HG02840 (cell line): ENCODE data around the gene SERPINA4.
"Not testable (repeated sequence)": the region's sequence is repeated elsewhere in the genome, so short reads cannot be mapped to it uniquely, and the experiment has no call there.

Source experiments
- ATAC-seq: cut with Tn5 transposase; IDR thresholded peaks from one replicate; pipeline ENCODE4 v1.9.1; 2021; ENCODE audit warnings: mild to moderate bottlenecking, moderate library complexity, moderate number of reproducible peaks; ENCODE audit not compliant: unreplicated experiment, low FRiP score

The SERPINA4 gene

DNA sequence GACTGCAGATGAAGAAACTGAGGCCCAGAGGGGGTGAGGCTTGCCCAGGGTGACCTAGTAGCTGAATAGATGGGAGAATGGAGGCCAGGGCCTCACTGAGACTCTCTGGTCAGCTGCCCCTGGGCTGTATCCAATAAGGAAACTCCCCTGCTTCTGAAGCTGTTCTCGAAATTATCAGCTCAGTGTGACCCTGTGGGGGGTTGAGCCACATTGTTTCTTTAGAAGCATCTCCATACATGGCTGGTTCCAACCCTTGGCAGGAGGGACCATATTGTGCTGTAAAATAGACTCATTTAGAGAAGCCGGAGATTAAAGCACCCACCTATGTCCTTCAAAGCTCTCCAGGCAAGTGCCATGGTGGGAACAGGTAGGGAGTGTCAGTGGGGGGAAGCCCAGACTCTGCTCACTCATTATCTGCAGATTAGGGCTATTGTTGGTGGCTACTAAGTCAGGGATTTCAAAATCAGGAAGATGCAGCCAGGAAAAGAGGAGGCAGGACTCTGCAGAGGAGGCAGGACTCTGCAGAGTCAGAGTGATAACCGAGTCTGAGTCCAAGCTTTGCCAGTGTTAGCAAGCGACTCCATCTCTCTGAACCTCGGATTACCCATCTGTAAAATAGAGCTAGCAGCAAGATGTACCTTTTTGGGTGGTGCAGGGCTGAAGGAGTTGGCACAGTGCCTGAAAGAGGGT is 23.5 kb downstream of the SERPINA4 start:
- no peak for ATAC-seq

- ATAC-seq: no peak
Observed at GRCh38 chr14:94586635-94587034, 25.4 kb downstream of the SERPINA4 start.

DNA sequence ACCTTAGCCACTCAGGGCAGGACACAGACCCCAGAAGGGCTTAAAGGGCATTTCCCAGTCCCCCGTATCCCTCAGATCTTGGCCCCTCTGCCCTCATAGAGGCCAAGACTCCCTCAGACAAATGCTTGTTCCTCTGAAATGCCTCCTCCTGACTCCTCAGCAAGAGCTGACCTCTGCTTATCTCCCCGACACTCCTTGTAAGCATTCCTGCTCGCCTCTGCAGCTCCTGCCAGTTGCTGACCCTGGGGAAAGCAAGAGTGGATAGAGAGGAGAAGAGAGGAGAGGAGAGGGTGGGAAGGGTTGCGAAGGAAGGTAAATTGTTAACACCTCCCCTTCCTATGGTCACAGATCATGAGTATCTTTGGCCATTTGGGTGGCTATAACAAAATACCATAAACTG is 27.1 kb downstream of the SERPINA4 start:
- no peak for ATAC-seq

DNA sequence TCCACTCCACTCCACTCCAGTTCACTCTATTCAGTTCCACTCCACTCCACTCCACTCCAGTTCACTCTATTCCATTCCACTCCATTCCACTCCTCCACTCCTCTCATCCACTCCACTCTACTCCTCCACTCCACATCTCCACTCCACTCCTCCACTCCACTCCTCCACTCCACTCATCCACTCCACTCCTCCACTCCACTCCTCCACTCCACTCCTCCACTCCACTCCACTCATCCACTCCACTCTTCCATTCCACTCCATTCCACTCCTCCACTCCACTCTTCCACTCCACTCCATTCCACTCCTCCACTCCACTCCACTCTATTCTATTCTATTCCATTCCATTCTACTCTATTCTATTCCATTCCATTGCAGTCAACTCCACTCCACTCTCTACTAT is 29.8 kb downstream of the SERPINA4 start:
- no peak for ATAC-seq

- ATAC-seq: no peak
Observed at GRCh38 chr14:94591871-94592270, 30.6 kb downstream of the SERPINA4 start.

- ATAC-seq: no peak
Observed at GRCh38 chr14:94592457-94592856, 31.2 kb downstream of the SERPINA4 start.

GRCh38 chr14:94593376-94593748 is 32.1 kb downstream of the SERPINA4 start:
- ATAC-seq: no peak

- ATAC-seq: no peak
Observed at GRCh38 chr14:94593749-94594431, 32.6 kb downstream of the SERPINA4 start.

GRCh38 chr14:94594441-94594840 is 33.2 kb downstream of the SERPINA4 start:
- ATAC-seq: no peak

DNA sequence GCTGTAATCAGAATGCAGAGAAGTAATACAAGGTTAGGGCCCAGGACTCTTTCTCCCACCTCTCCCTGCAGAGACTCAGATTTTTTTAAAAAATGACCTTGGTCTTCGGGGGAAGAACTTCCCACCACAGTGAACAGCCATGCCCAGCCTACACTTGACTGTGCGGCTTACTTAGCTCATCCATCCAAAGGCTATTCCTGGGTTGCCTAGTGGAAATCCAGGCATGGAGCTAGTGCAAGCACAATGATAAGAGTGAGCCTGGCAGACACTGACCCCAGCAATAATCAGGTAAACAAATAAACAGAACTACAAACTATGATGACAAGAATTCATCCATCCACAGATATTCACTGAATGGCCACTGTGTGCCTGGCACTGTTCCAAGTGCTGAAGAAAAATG is 34.7 kb downstream of the SERPINA4 start:
- no peak for ATAC-seq

- ATAC-seq: no peak
Observed at GRCh38 chr14:94596361-94596760, 35.1 kb downstream of the SERPINA4 start.

- no peak for ATAC-seq
Observed at GRCh38 chr14:94597788-94598187, 36.5 kb downstream of the SERPINA4 start.

GRCh38 chr14:94598506-94598815 is 37.2 kb downstream of the SERPINA4 start:
- ATAC-seq: no peak

GRCh38 chr14:94598816-94599655 is 37.8 kb downstream of the SERPINA4 start:
- ATAC-seq: no peak

DNA sequence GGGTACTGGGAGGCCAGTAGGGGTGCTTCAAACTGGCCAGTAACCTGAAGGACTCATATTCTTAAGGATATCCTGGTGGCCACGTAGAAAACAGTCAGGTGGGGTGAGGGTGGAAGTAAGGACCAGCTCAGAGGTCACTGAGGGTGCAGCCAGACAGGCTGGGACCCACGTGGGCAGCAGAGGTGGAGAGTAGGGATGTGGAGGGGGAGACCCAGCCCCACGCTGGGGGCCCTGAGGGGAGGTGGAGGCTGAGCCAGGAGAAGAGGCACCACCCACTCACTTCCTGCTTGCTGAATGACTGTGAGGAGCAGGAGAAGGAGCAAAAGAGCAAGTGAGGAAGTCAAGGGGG is 38.4 kb downstream of the SERPINA4 start:
- no peak for ATAC-seq

- ATAC-seq: no peak
Observed at GRCh38 chr14:94600148-94600545, 38.9 kb downstream of the SERPINA4 start.

DNA sequence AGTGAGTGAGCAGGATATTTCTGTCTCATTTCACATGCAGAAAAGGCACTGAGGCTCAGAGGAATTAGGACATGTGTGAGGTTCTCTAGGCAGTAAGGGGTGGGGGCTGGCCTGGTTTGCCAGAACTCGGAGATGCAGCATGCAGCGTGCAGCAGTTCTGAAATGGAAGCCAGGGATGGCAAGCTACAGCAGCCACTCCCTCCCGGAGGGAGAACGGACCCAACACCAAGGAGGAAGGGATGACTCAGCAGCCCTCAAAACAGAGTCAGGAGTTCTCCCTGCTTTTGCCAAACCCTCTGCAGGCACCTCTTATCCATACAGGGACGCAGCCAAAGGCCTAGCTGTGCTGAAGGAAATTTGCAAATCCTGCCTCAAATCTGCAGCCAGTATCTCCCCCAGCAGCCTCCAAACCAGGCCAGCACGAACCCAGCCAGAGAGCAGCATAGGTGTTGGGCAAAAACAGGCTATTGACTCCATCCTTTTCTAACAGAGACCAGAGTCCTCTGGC is 40.7 kb downstream of the SERPINA4 start:
- ATAC-seq: no peak

GRCh38 chr14:94602722-94603121 is 41.5 kb downstream of the SERPINA4 start:
- no peak for ATAC-seq

GRCh38 chr14:94605361-94605760 is 44.1 kb downstream of the SERPINA4 start:
- ATAC-seq: no peak

DNA sequence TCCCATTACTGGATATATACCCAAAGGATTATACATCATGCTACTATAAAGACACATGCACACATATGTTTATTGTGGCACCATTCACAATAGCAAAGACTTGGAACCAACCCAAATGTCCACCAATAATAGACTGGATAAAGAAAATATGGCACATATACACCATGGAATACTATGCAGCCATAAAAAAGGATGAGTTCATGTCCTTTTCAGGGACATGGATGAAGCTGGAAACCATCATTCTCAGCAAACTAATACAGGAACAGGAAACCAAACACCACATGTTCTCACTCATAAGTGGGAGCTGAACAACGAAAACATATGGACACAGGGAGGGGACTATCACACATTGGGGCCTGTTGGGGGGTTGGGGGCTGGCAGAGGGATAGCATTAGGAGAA is 47.7 kb downstream of the SERPINA4 start:
- ATAC-seq: not testable (repeated sequence)

GRCh38 chr14:94611179-94611578 is 49.9 kb downstream of the SERPINA4 start:
- no peak for ATAC-seq
